GM21528 (cell line): ENCODE data around the gene GALNT14.
"Not testable (repeated sequence)": the region's sequence is repeated elsewhere in the genome, so short reads cannot be mapped to it uniquely, and the experiment has no call there.

Source experiments
- ATAC-seq: cut with Tn5 transposase; IDR thresholded peaks from one replicate; pipeline ENCODE4 v1.9.1; 2021; ENCODE audit warnings: mild to moderate bottlenecking, moderate library complexity; ENCODE audit not compliant: unreplicated experiment, low FRiP score

The GALNT14 gene

GRCh38 chr2:30920511-30920910, 217.7 kb downstream of the GALNT14 start:
- no peak for ATAC-seq

GRCh38 chr2:30915486-30915885, 222.8 kb downstream of the GALNT14 start:
- ATAC-seq = no peak

GRCh38 chr2:30914456-30914855, 223.8 kb downstream of the GALNT14 start:
- ATAC-seq = no peak

GRCh38 chr2:30912056-30912455, 226.2 kb downstream of the GALNT14 start:
- no peak for ATAC-seq

- ATAC-seq = no peak
Measured at GRCh38 chr2:30911327-30911726, 226.9 kb downstream of the GALNT14 start.

- no peak for ATAC-seq
Measured at GRCh38 chr2:30910686-30911085, 227.6 kb downstream of the GALNT14 start.

GRCh38 chr2:30904437-30904836, 233.8 kb downstream of the GALNT14 start:
- ATAC-seq = not testable (repeated sequence)

GRCh38 chr2:30903326-30903725, 234.9 kb downstream of the GALNT14 start:
- no peak for ATAC-seq

GRCh38 chr2:30900381-30900780, 237.9 kb downstream of the GALNT14 start:
- no peak for ATAC-seq

- no peak for ATAC-seq
Measured at GRCh38 chr2:30899516-30900054, 238.7 kb downstream of the GALNT14 start.

- no peak for ATAC-seq
Measured at GRCh38 chr2:30897539-30897938, 240.7 kb downstream of the GALNT14 start.

- ATAC-seq = no peak
Measured at GRCh38 chr2:30894498-30895119, 243.6 kb downstream of the GALNT14 start.

GRCh38 chr2:30888852-30889409, 249.3 kb downstream of the GALNT14 start:
- ATAC-seq = no peak

- no peak for ATAC-seq
Measured at GRCh38 chr2:30886080-30886479, 252.2 kb downstream of the GALNT14 start.

GRCh38 chr2:30883822-30884221, 254.4 kb downstream of the GALNT14 start:
- ATAC-seq = no peak

GRCh38 chr2:30883184-30883583, 255.1 kb downstream of the GALNT14 start:
- no peak for ATAC-seq

GRCh38 chr2:30880516-30880915, 257.7 kb downstream of the GALNT14 start:
- ATAC-seq = no peak

- no peak for ATAC-seq
Measured at GRCh38 chr2:30877833-30878232, 260.4 kb downstream of the GALNT14 start.

GRCh38 chr2:30872797-30873196, 265.4 kb downstream of the GALNT14 start:
- ATAC-seq = no peak

GRCh38 chr2:30871980-30872789, 266.1 kb downstream of the GALNT14 start:
- no peak for ATAC-seq

GRCh38 chr2:30871440-30871839, 266.8 kb downstream of the GALNT14 start:
- ATAC-seq = no peak
